GM12878 (cell line): ENCODE data around the gene ATP6V1G2. TPM values are rescaled to one million over a fixed set of nuclear protein-coding genes. Genes with fewer than 3 reads are reported as not detected.

ENCODE experiments used
- ATAC-seq: fragments of 200-7000 bp; cut with Tn5 transposase; 3 replicates; pipeline ENCODE4 v1.9.1; 2020; ENCODE audit warnings: mild to moderate bottlenecking, moderate library complexity
- BruUV-seq: library from RNA; stranded (reverse); fragments of 400-500 nt; replicated peaks from 2 replicates; lab custom pipeline; 2021; lab: Mats Ljungman, UMichigan
- CTCF ChIA-PET: fragments of 300-600 bp; sonication (Branson Sonifier 250); formaldehyde crosslinking; extraction: SDS; loops from one replicate; lab custom pipeline; 2021; ENCODE audit warnings: inconsistent platforms; lab: Yijun Ruan, JAX
- POLR2A ChIA-PET: fragments of 350-600 bp; formaldehyde crosslinking; extraction: SDS; loops from one replicate; lab custom pipeline; 2021; ENCODE audit warnings: inconsistent platforms; lab: Charles Lee
- RAD21 ChIA-PET: fragments of 300-600 bp; sonication (Branson Sonifier 250); formaldehyde crosslinking; loops from one replicate; lab custom pipeline; 2023; ENCODE audit warnings: antibody characterized with exemption; ENCODE audit not compliant: unreplicated experiment; lab: Charles Lee
- SMC1A ChIA-PET: fragments of 300-600 bp; sonication (Branson Sonifier 250); formaldehyde crosslinking; loops from one replicate; lab custom pipeline; 2023; ENCODE audit not compliant: unreplicated experiment, uncharacterized antibody; lab: Charles Lee
- DNase-seq: peaks from one replicate; pipeline ENCODE4 v3.0.0-alpha.2; 2011; ENCODE audit warnings: low read depth, low spot score
- FAIRE-seq: peaks from 3 replicates; lab custom pipeline; 2011; peaks lifted over from hg19 to GRCh38; lab: Jason Lieb, UNC
- H2AFZ ChIP-seq: 2 replicates; pipeline ENCODE4 v1.6.0; 2011; ENCODE audit warnings: low read depth, low read length, control low read depth; ENCODE audit not compliant: control insufficient read depth
- H3K27ac ChIP-seq: 2 replicates; pipeline ENCODE4 v1.5.1; 2011; ENCODE audit warnings: control low read depth; ENCODE audit not compliant: control insufficient read depth, insufficient read depth
- H3K27me3 ChIP-seq, 2 experiments: replicated peaks in 1 of 2; 2 replicates each; pipeline versions ENCODE4 v1.6.0 to v1.6.1; 2011; ENCODE audit warnings: low read length in 1 of 2; ENCODE audit not compliant: control insufficient read depth in 2 of 2, insufficient read depth in 2 of 2
- H3K36me3 ChIP-seq, 2 experiments: 2 replicates each; pipeline ENCODE4 v1.5.1; 2011; ENCODE audit warnings: low read length in 1 of 2; ENCODE audit not compliant: control insufficient read depth in 2 of 2, insufficient read depth in 2 of 2
- H3K4me1 ChIP-seq: 2 replicates; pipeline ENCODE4 v1.6.1; 2011; ENCODE audit warnings: mild to moderate bottlenecking, low read length, moderate library complexity, mixed read lengths; ENCODE audit not compliant: control insufficient read depth, insufficient read depth
- H3K4me2 ChIP-seq: 2 replicates; pipeline ENCODE4 v1.6.0; 2011; ENCODE audit warnings: control low read depth; ENCODE audit not compliant: control insufficient read depth, insufficient read depth
- H3K4me3 ChIP-seq: fragments of 200-600 bp; sonication (generic); 2 replicates; pipeline ENCODE4 v1.5.1; 2016
- H3K79me2 ChIP-seq: 2 replicates; pipeline ENCODE4 v1.6.0; 2011; ENCODE audit warnings: low read length; ENCODE audit not compliant: control insufficient read depth, insufficient read depth
- H3K9ac ChIP-seq: 2 replicates; pipeline ENCODE4 v1.8.0; 2011; ENCODE audit warnings: low read length, control low read depth, mixed read lengths; ENCODE audit not compliant: control insufficient read depth, insufficient read depth
- H3K9me3 ChIP-seq: replicated peaks from 3 replicates; pipeline ENCODE4 v1.5.1; 2011; ENCODE audit warnings: mild to moderate bottlenecking, low read length; ENCODE audit not compliant: control insufficient read depth, insufficient read depth
- H4K20me1 ChIP-seq: 2 replicates; pipeline ENCODE4 v1.6.0; 2011; ENCODE audit not compliant: control insufficient read depth, insufficient read depth
- BMI1 ChIP-seq: fragments of 450-650 bp; IDR thresholded peaks from 2 replicates; pipeline ENCODE4 v1.6.1; 2016; ENCODE audit warnings: mild to moderate bottlenecking, moderate library complexity, borderline replicate concordance
- CHD2 ChIP-seq: IDR thresholded peaks from 2 replicates; pipeline ENCODE4 v1.6.1; 2011; ENCODE audit warnings: low read depth, low read length, improper control_type of control experiment, borderline replicate concordance
- POLR2A ChIP-seq: IDR thresholded peaks from 2 replicates; pipeline ENCODE4 v1.6.1; 2011; ENCODE audit warnings: low read depth, mild to moderate bottlenecking, low read length
- RB1 ChIP-seq: fragments of 450-650 bp; formaldehyde crosslinking; IDR thresholded peaks from 2 replicates; pipeline ENCODE4 v1.6.1; 2017; ENCODE audit warnings: mild to moderate bottlenecking, borderline replicate concordance
- WGBS: methylation state at CpG from one replicate; pipeline ENCODE4 v1.1.6; 2016; ENCODE audit warnings: low lambda C conversion rate; ENCODE audit not compliant: insufficient replicate concordance, insufficient coverage; ENCODE audit errors: missing lambda C conversion rate; 5-methylcytosine and 5-hydroxymethylcytosine counted together
- in situ Hi-C: fragments of 300-500 bp; cut with MboI; formaldehyde crosslinking; loops from 9 replicates; pipeline ENCODE4 v1.14.3; 2018; ENCODE audit warnings: mixed read lengths
- intact Hi-C: fragments of 100-400 bp; cut with micrococcal nuclease; formaldehyde crosslinking; loops from one replicate; pipeline ENCODE4 v1.14.2; 2022; ENCODE audit not compliant: unreplicated experiment
- polyA plus RNA-seq, 11 experiments: library from polyadenylated mRNA; depleted of rRNA in 4 of 11; unstranded in 6 of 11; stranded (reverse) in 5 of 11; fragments of >200 nt; fragmentation: Nextera tagmentation in 4 of 11; fragmentation: Illumina TruSeq in 1 of 11; extraction: Ambion mirVana in 4 of 11; extraction: Trizol in 1 of 11; gene quantifications; 1 replicate in 1 of 11; 2 replicates in 10 of 11; pipeline versions ENCODE4 v1.2.1 to v1.2.3, GENCODE V29; 2011 to 2016; ENCODE audit warnings: inconsistent platforms in 2 of 11, missing spikeins in 2 of 11, low read depth in 1 of 11
- total RNA-seq, 4 experiments: library from RNA; depleted of rRNA in 3 of 4; stranded (reverse); fragments of >200 nt in 3 of 4; fragmentation: Illumina TruSeq in 1 of 4; extraction: Trizol in 1 of 4; gene quantifications; 2 replicates each; pipeline versions ENCODE4 v1.2.1 to v1.2.3, GENCODE V29; 2013 to 2021
- TF ChIP-seq, protein P1 (sequence below): IDR thresholded peaks from 2 replicates; pipeline ENCODE4 v1.6.1; 2011; ENCODE audit warnings: borderline replicate concordance, low read depth, mild to moderate bottlenecking, moderate library complexity, mixed read lengths, low read length; ENCODE audit not compliant: insufficient read depth; ENCODE audit errors: extremely low read length

Gene ATP6V1G2
- total and polyA plus RNA-seq, 10 of the 15 experiments (the other 5 are each of a cell fraction or from before 2014, with no cell fraction given) = 0.45 to 8.9 (median 2.8) TPM

GRCh38 chr6:31559606-31559957 is 13.2 kb upstream of the ATP6V1G2 start:
- WGBS = 0% methylated on average over 4 of the region's 4 CpGs
- in situ Hi-C loops = loop anchor here (25.0 kb wide), 2 partner anchors 1053 to 1403 kb away; partner anchors contain the start of genes BRD2 and HLA-DMA

More at GRCh38 chr6:31559606-31559957, 13.2 kb upstream of the ATP6V1G2 start:
- SMC1A ChIA-PET = interaction anchor here (0.9 to 34.7 kb wide), 6 partner anchors 8 to 64 kb away, joined by 3 to 1989 read pairs (median 6); partner anchors contain the start of genes ATP6V1G2, LST1, LTA and LTB
- Histone ChIP-seq H3K4me2 (peak overlapping the region; percentile 94), H3K4me3 (peak overlapping the region; percentile 55), H3K79me2 (peaks cover 16% of the 10 kb centered on the region), H3K27ac (peak overlapping the region; percentile 99), H3K9me3 (no peaks in the 10 kb centered on the region), H3K27me3 (no peaks in the 10 kb centered on the region), H3K4me1 (peaks cover 74% of the 10 kb centered on the region), H3K9ac (peak overlapping the region; percentile 84), H4K20me1 (no peaks in the 10 kb centered on the region), H3K36me3 (peaks cover 0 to 8% of the 10 kb centered on the region in 2 experiments; a peak in 2 of 4 replicates), H2AFZ (no peak overlapping the region)
- BruUV-seq = no TSS peak
- no peak for DNase-seq
- peak; percentile 7 for ATAC-seq
- CTCF ChIA-PET = interaction anchor here (0.7 to 34.8 kb wide), 5 partner anchors 9 to 28 kb away, joined by 4 to 2098 read pairs (median 27); partner anchors contain the start of genes LST1, LTA, LTB and NCR3
- POLR2A ChIA-PET = interaction anchor here (1.0 to 9.1 kb wide), 8 partner anchors 10 to 57 kb away, joined by 3 to 255 read pairs (median 8); partner anchors contain the start of genes DDX39B, LTB, NCR3 and NFKBIL1
- intact Hi-C loops = loop anchor here (2.0 kb wide), 1 partner anchor 21 kb away; no protein-coding TSS in a partner anchor
- TF ChIP-seq RB1 (0 out of 2 replicates have a peak, but pooled peaks have one; percentile 16), POLR2A (peak; percentile 33; the same call in 1 of the 2 replicates), BMI1 (no peak), CHD2 (no peak)
- TF ChIP-seq, protein P1, sequence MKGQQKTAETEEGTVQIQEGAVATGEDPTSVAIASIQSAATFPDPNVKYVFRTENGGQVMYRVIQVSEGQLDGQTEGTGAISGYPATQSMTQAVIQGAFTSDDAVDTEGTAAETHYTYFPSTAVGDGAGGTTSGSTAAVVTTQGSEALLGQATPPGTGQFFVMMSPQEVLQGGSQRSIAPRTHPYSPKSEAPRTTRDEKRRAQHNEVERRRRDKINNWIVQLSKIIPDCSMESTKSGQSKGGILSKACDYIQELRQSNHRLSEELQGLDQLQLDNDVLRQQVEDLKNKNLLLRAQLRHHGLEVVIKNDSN = no peak
- RAD21 ChIA-PET = interaction anchor here (0.6 to 15.9 kb wide), 5 partner anchors 10 to 36 kb away, joined by 4 to 620 read pairs (median 62); partner anchors contain the start of genes ATP6V1G2, DDX39B, LST1 and LTA
- FAIRE-seq = no peak
